OCI-M1 (cell line): ENCODE data around the gene KRTAP20-1.

Experiments used
- DNase-seq: peaks from one replicate; lab custom pipeline; 2025; lab: John Stamatoyannopoulos, UW

The KRTAP20-1 gene

GRCh38 chr21:30646904-30647414 lies 30.7 kb downstream of the KRTAP20-1 start:
- DNase-seq = peak; percentile 2

GRCh38 chr21:30652891-30653290 lies 36.7 kb downstream of the KRTAP20-1 start:
- DNase-seq = no peak
